SH-SY5Y (cell line): Measurements from ENCODE around the gene DDX6.

ENCODE experiments used
- GATA2 ChIP-seq: IDR thresholded peaks from 2 replicates; pipeline ENCODE4 v1.6.1; 2011; ENCODE audit warnings: mild to moderate bottlenecking, low read depth, low read length
- GATA3 ChIP-seq: IDR thresholded peaks from 2 replicates; pipeline ENCODE4 v1.6.1; 2011; ENCODE audit warnings: low read depth, mild to moderate bottlenecking, low read length, moderate library complexity

The DDX6 gene

GRCh38 chr11:118804094-118804493, 13.1 kb upstream of the DDX6 start:
- no peak for TF ChIP-seq GATA2
- TF ChIP-seq GATA3 = no peak

GRCh38 chr11:118799372-118799771, 8.4 kb upstream of the DDX6 start:
- TF ChIP-seq GATA2 (no peak), GATA3 (no peak)

GRCh38 chr11:118797510-118797909, 6.5 kb upstream of the DDX6 start:
- TF ChIP-seq GATA3 = no peak
- TF ChIP-seq GATA2 = no peak

- TF ChIP-seq GATA3 = no peak
- TF ChIP-seq GATA2 = no peak
These were observed 1.7 kb upstream of the DDX6 start for GRCh38 chr11:118792570-118793124.

- TF ChIP-seq GATA3 (no peak), GATA2 (no peak)
These were observed 1.1 kb upstream of the DDX6 start for GRCh38 chr11:118791961-118792569.

- TF ChIP-seq GATA3 (no peak), GATA2 (no peak)
These were observed 430 bp downstream of the DDX6 start for GRCh38 chr11:118790357-118791110.

GRCh38 chr11:118789501-118790356, 1.2 kb downstream of the DDX6 start:
- no peak for TF ChIP-seq GATA3
- TF ChIP-seq GATA2 = no peak

- no peak for TF ChIP-seq GATA3
- no peak for TF ChIP-seq GATA2
These were observed 4.3 kb downstream of the DDX6 start for GRCh38 chr11:118786657-118787056.

- TF ChIP-seq GATA2 = no peak
- TF ChIP-seq GATA3 = no peak
These were observed 5.6 kb downstream of the DDX6 start for GRCh38 chr11:118785362-118785761.

GRCh38 chr11:118783724-118784495, 7.1 kb downstream of the DDX6 start:
- TF ChIP-seq GATA3 (no peak), GATA2 (no peak)

GRCh38 chr11:118778898-118779297, 12.1 kb downstream of the DDX6 start:
- TF ChIP-seq GATA3 = no peak
- no peak for TF ChIP-seq GATA2

- no peak for TF ChIP-seq GATA2
These were observed 16.9 kb downstream of the DDX6 start for GRCh38 chr11:118774032-118774431.

GRCh38 chr11:118771547-118772288, 19.2 kb downstream of the DDX6 start:
- TF ChIP-seq GATA3 (no peak), GATA2 (no peak)

GRCh38 chr11:118768690-118769089, 22.3 kb downstream of the DDX6 start:
- TF ChIP-seq GATA3 = no peak
- no peak for TF ChIP-seq GATA2
